GM18861 (cell line): ENCODE results near the gene HTR5A.

Experiments used
- ATAC-seq: cut with Tn5 transposase; IDR thresholded peaks from one replicate; pipeline ENCODE4 v1.9.1; 2021; ENCODE audit not compliant: unreplicated experiment

The HTR5A gene

DNA sequence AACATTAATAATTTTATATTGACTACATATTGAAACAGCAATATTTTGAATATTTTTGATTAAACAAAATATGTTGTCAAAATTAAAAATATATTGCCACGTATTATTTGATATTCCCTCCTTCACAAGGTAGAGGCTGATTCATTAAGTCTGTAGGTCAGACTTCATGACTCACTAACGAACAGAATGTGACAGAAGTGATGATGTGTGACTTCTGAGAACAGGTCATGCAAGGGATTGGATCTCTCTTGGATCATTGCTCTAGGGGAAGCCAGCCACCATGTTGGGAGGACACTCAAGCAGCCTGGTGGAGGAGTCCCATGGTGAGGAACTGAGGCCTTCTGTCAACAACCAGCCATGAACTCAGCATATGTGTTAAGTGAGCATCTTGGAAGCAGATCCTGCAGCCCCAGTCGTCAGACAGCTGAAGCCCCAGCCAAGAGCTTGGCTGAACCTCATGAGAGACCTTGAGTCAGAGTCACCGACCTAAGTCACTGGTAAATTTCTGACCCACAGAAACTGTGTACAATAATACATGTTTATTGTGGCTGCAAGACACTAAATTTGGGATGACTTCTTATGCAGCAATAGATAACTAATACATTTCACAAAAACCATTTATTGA lies 66.6 kb downstream of the HTR5A start:
- ATAC-seq = no peak
